GM21717 (cell line): Measurements from ENCODE around the gene CEMIP.

Experiments
- ATAC-seq: cut with Tn5 transposase; IDR thresholded peaks from one replicate; pipeline ENCODE4 v1.9.1; 2021; ENCODE audit warnings: mild to moderate bottlenecking, moderate library complexity; ENCODE audit not compliant: unreplicated experiment

Gene CEMIP

GRCh38 chr15:80921736-80922410 lies 142.7 kb downstream of the CEMIP start:
- no peak for ATAC-seq

DNA sequence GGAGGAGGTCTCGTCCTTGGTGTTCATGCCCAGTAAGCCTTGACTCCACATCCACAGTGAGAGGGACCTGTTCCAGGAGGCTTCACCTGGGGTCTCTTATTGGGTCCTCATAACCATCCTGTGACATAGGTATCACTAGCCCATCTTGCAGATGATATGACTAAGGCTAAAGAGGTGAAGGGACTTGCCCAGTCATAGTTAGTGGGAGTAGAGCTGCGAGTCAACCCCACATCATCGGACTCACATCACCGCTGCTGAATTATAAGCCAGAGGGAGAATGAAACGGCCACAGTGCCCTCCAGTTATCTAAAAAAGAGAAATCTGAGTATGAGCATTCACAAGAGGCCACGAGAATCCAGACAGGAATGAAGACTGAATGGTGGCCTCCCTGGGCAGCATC lies 144.5 kb downstream of the CEMIP start:
- no peak for ATAC-seq

DNA sequence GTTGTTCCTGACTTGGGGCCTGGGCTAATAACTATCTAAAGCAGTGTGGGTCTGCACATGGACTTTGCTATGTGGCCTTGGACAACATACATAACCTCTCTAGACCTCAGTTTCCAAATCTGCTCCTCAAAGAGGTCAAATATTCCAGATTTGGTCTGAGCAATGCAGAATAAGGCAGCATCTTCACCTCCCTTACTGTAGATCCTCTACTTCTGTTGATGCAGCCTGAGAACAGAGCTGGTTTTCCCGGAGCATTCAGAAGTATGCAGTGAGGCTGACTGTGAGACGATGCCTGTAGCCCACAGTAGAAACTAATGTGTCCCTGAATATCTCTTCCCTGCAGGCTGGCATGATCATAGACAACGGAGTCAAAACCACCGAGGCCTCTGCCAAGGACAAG lies 145.1 kb downstream of the CEMIP start:
- ATAC-seq: no peak

DNA sequence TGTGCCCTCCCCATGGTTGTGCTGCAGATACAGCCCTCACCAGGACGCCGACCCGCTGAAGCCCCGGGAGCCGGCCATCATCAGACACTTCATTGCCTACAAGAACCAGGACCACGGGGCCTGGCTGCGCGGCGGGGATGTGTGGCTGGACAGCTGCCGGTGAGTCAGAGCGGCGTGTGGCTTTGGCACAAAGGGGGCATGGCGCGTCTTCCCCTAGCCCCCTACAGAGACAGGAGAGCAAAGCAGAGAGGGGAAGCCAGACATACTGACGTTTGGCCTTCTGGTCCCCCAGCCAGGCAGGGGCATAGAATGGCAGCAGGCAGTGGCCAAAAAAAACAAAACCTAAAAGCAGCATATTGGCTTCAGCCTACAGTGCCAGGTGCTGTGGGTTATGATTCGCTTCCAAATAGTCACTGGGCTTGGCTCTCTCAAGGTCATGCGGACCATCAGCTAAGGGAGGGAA lies 146.5 kb downstream of the CEMIP start:
- ATAC-seq: no peak

- no peak for ATAC-seq
These were observed 147.0 kb downstream of the CEMIP start for GRCh38 chr15:80926126-80926525.

GRCh38 chr15:80929225-80929624 lies 150.1 kb downstream of the CEMIP start:
- ATAC-seq: no peak

- no peak for ATAC-seq
These were observed 150.5 kb downstream of the CEMIP start for GRCh38 chr15:80929689-80930088.

- no peak for ATAC-seq
These were observed 152.0 kb downstream of the CEMIP start for GRCh38 chr15:80931191-80931590.

DNA sequence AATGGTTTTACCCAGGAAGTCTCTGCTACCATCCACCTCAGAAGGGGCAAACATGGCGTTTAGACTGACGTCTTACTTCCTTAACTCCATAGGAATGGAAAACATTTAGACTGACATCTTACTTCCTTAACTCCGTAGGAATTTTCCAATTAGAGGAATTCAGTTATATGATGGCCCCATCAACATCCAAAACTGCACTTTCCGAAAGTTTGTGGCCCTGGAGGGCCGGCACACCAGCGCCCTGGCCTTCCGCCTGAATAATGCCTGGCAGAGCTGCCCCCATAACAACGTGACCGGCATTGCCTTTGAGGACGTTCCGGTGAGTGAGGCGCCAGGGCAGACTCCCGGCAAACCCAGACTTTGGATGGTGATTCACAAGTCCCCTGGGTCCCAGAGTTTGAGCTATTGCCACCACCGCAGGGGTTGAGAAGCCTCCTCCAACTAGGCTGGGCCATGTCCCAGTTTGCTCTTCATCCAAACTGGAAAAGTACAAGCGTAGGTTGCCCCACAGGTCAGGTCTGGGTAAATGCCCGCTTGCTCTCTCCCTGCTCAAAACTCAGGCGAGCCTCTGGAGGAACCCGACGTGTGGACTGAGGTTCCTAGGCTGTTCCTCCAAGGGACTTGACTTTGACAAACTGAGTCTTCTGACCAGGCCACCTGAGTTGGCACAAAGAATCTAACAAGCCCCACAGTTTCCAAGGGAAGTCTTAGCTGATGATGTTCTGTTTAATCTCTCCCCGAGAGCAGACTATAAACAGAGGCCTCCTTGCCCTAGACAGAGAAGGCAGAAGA lies 152.7 kb downstream of the CEMIP start:
- ATAC-seq: no peak

- no peak for ATAC-seq
These were observed 153.3 kb downstream of the CEMIP start for GRCh38 chr15:80932513-80932815.

DNA sequence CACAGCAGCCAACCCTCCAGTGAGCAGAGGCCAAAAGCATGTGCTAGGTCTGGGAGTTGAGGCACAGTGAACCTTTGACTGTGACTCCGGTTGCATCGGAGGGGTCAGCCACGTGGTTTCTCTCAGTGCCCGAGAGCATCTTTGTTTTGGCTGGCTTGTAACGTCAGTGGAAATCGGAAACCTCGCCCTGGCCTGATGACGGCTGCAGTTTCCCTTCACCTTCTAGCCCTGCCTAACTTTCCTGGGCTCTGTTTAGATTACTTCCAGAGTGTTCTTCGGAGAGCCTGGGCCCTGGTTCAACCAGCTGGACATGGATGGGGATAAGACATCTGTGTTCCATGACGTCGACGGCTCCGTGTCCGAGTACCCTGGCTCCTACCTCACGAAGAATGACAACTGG lies 153.8 kb downstream of the CEMIP start:
- no peak for ATAC-seq

GRCh38 chr15:80934761-80935221 lies 155.6 kb downstream of the CEMIP start:
- ATAC-seq: no peak

GRCh38 chr15:80936288-80937078 lies 157.3 kb downstream of the CEMIP start:
- ATAC-seq: no peak

DNA sequence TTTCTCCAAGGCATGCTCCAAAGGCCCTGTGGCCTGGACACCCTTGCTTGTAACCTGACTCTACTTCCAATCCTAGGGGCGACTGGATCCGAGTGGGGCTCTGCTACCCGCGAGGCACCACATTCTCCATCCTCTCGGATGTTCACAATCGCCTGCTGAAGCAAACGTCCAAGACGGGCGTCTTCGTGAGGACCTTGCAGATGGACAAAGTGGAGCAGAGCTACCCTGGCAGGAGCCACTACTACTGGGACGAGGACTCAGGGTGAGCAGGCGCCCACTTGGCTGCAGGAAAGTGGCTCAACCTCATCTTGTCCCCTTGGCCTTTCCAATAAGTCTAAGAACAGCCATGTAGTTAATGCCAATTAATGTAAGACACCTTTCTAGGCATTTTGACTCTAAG lies 158.5 kb downstream of the CEMIP start:
- ATAC-seq: no peak

- ATAC-seq: no peak
These were observed 160.0 kb downstream of the CEMIP start for GRCh38 chr15:80939216-80939615.

- no peak for ATAC-seq
These were observed 161.2 kb downstream of the CEMIP start for GRCh38 chr15:80940331-80940730.

GRCh38 chr15:80940851-80941250 lies 161.7 kb downstream of the CEMIP start:
- no peak for ATAC-seq

- no peak for ATAC-seq
These were observed 163.1 kb downstream of the CEMIP start for GRCh38 chr15:80942266-80942665.

GRCh38 chr15:80942746-80943565 lies 163.8 kb downstream of the CEMIP start:
- no peak for ATAC-seq

DNA sequence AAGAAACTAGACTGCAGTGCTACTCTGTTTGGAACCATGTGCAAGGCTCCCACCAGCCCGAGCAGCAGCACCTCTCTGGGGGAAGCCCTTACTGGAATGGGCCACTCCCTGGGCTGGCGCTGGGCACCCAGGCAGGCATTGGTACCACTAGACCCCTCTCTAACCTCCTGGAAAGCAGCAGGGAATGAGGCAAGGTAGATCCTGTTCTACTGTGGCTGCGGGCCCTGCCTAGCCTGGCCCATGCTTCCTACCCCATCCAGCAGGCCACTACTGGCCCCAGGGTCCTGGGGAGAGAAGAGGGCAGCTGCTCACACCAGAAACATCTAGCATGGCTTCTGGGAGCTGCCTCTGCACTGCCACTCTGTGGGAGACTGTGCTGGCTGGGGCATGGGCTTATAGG lies 165.6 kb downstream of the CEMIP start:
- no peak for ATAC-seq

GRCh38 chr15:80945605-80946004 lies 166.4 kb downstream of the CEMIP start:
- ATAC-seq: no peak
